OCI-LY7 (cell line): ENCODE data around the gene C19orf73. TPM values are rescaled to one million over a fixed set of nuclear protein-coding genes. Genes with fewer than 3 reads are reported as not detected.

ENCODE experiments used
- BruUV-seq: library from RNA; stranded (reverse); fragments of 400-500 nt; replicated peaks from 2 replicates; lab custom pipeline; 2021; lab: Mats Ljungman, UMichigan
- CTCF ChIA-PET: fragments of 300-600 bp; sonication (Branson Sonifier 250); formaldehyde crosslinking; loops from one replicate; lab custom pipeline; 2022; ENCODE audit warnings: antibody characterized with exemption; ENCODE audit not compliant: unreplicated experiment; lab: Charles Lee
- POLR2A ChIA-PET: fragments of 300-600 bp; sonication (Branson Sonifier 250); formaldehyde crosslinking; loops from one replicate; lab custom pipeline; 2022; ENCODE audit warnings: antibody characterized with exemption; lab: Charles Lee
- DNase-seq: peaks from one replicate; pipeline ENCODE4 v3.0.0-alpha.2; 2015; ENCODE audit warnings: low spot score
- H2AFZ ChIP-seq: fragments of 200-600 bp; sonication (generic), shearing (Covaris generic); 2 replicates; pipeline ENCODE4 v1.6.1; 2014; ENCODE audit warnings: mild to moderate bottlenecking, antibody characterized with exemption, low read length, moderate library complexity
- H3K27ac ChIP-seq: fragments of 200-600 bp; sonication (generic); 2 replicates; pipeline ENCODE4 v1.5.1; 2014; ENCODE audit warnings: mixed run types, low read depth, mild to moderate bottlenecking, moderate library complexity, low read length, inconsistent platforms; ENCODE audit not compliant: poor library complexity, severe bottlenecking
- H3K36me3 ChIP-seq: fragments of 200-600 bp; sonication (generic); 2 replicates; pipeline ENCODE4 v1.6.1; 2014; ENCODE audit warnings: mild to moderate bottlenecking, antibody characterized with exemption, low read length, moderate library complexity, mixed read lengths; ENCODE audit not compliant: insufficient read depth
- H3K4me1 ChIP-seq: fragments of 200-600 bp; sonication (generic); 2 replicates; pipeline ENCODE4 v1.5.1; 2014; ENCODE audit warnings: mild to moderate bottlenecking, low read length; ENCODE audit not compliant: insufficient read depth, poor library complexity, severe bottlenecking
- H3K4me2 ChIP-seq: fragments of 200-600 bp; sonication (generic); 2 replicates; pipeline ENCODE4 v1.6.1; 2014; ENCODE audit warnings: mild to moderate bottlenecking, low read length
- H3K4me3 ChIP-seq: fragments of 200-600 bp; sonication (generic); 2 replicates; pipeline ENCODE4 v1.5.1; 2014; ENCODE audit warnings: mild to moderate bottlenecking, low read depth, low read length; ENCODE audit not compliant: poor library complexity, severe bottlenecking
- H3K79me2 ChIP-seq: fragments of 200-600 bp; sonication (generic); 2 replicates; pipeline ENCODE4 v1.6.1; 2016; ENCODE audit warnings: low read depth, mild to moderate bottlenecking, low read length, moderate library complexity, mixed read lengths; ENCODE audit not compliant: insufficient read depth
- H3K9me2 ChIP-seq: fragments of 200-600 bp; sonication (generic); 2 replicates; pipeline ENCODE4 v1.6.1; 2016; ENCODE audit warnings: mild to moderate bottlenecking, low read length, mixed read lengths; ENCODE audit not compliant: insufficient read depth
- H3K9me3 ChIP-seq: fragments of 200-600 bp; sonication (generic); 2 replicates; pipeline ENCODE4 v1.6.1; 2014; ENCODE audit warnings: mild to moderate bottlenecking, mixed run types, low read length, mixed read lengths
- H4K20me1 ChIP-seq: fragments of 200-600 bp; sonication (generic); 2 replicates; pipeline ENCODE4 v1.6.1; 2014; ENCODE audit warnings: mild to moderate bottlenecking, antibody characterized with exemption, low read length, moderate library complexity, mixed read lengths; ENCODE audit not compliant: insufficient read depth
- CTCF ChIP-seq: fragments of 200-600 bp; sonication (generic); conservative IDR thresholded peaks from 2 replicates; pipeline ENCODE4 v1.5.1; 2014; ENCODE audit warnings: mild to moderate bottlenecking, antibody characterized with exemption, low read length, moderate library complexity, mixed read lengths
- EZH2phosphoT487 ChIP-seq: fragments of 200-600 bp; sonication (generic); IDR thresholded peaks from 2 replicates; pipeline ENCODE4 v1.6.1; 2018; ENCODE audit warnings: low read depth, borderline replicate concordance, mild to moderate bottlenecking, mixed run types, antibody characterized with exemption, low read length, moderate library complexity, mixed read lengths
- intact Hi-C: fragments of 100-400 bp; cut with micrococcal nuclease; formaldehyde crosslinking; loops from one replicate; pipeline ENCODE4 v1.10.0; 2022; ENCODE audit not compliant: unreplicated experiment
- total RNA-seq, 2 experiments: library from RNA; depleted of rRNA in 1 of 2; stranded (reverse); fragments of >200 nt in 1 of 2; shearing (Covaris generic) in 1 of 2; gene quantifications; 2 replicates each; pipeline ENCODE4 v1.2.3, GENCODE V29; 2014 to 2022

Gene C19orf73
- total RNA-seq, 2 experiments from 2014 or later = 2.5 to 8.3 TPM

GRCh38 chr19:49094505-49095482, 24.1 kb downstream of the C19orf73 start:
- no peaks in the 10 kb centered on the region for H3K9me3 ChIP-seq
- no peak for DNase-seq
- no peak overlapping the region for H2AFZ ChIP-seq
- H3K36me3 ChIP-seq = peaks cover 99% of the 10 kb centered on the region
- H3K4me3 ChIP-seq = no peak overlapping the region
- no TSS peak for BruUV-seq
- no peaks in the 10 kb centered on the region; the same call in 1 of the 2 replicates for H4K20me1 ChIP-seq
- intact Hi-C loops = loop anchor here (5.0 kb wide), 2 partner anchors 113 to 133 kb away; no protein-coding TSS in a partner anchor
- no peak overlapping the region for H3K27ac ChIP-seq
- H3K79me2 ChIP-seq = peaks cover 8% of the 10 kb centered on the region; the same call in 1 of the 2 replicates
- no peaks in the 10 kb centered on the region for H3K9me2 ChIP-seq
- POLR2A ChIA-PET = interaction anchor here (0.6 to 0.7 kb wide), 2 partner anchors 288 to 778 kb away, joined by 4 to 5 read pairs; no protein-coding TSS in a partner anchor
- TF ChIP-seq EZH2phosphoT487 (no peak), CTCF (no peak)
- CTCF ChIA-PET = interaction anchor here (1.0 kb wide), 1 partner anchor 12 kb away, joined by 4 read pairs; no protein-coding TSS in a partner anchor
- H3K4me2 ChIP-seq = no peak overlapping the region
- no peaks in the 10 kb centered on the region for H3K4me1 ChIP-seq

GRCh38 chr19:49092686-49093085, 26.3 kb downstream of the C19orf73 start:
- H3K4me2 ChIP-seq = no peak overlapping the region
- peaks cover 28% of the 10 kb centered on the region for H3K79me2 ChIP-seq
- intact Hi-C loops = no loop called here
- no TSS peak for BruUV-seq
- TF ChIP-seq EZH2phosphoT487 = no peak
- no peak for TF ChIP-seq CTCF
- CTCF ChIA-PET = no interaction called here
- DNase-seq = no peak
- H3K4me3 ChIP-seq = no peak overlapping the region
- H3K9me2 ChIP-seq = no peaks in the 10 kb centered on the region
- POLR2A ChIA-PET = interaction anchor here (0.6 kb wide), 1 partner anchor 359 kb away, joined by 4 read pairs; the partner anchor contains the start of gene PIH1D1
- H2AFZ ChIP-seq = no peak overlapping the region
- no peaks in the 10 kb centered on the region for H3K9me3 ChIP-seq
- H3K4me1 ChIP-seq = peaks cover 1% of the 10 kb centered on the region
- H3K27ac ChIP-seq = no peak overlapping the region
- peaks cover 94% of the 10 kb centered on the region for H3K36me3 ChIP-seq
- H4K20me1 ChIP-seq = peaks cover 8% of the 10 kb centered on the region; the same call in 1 of the 2 replicates
